WTC11 (cell line): ENCODE measurements around the gene RAP1GAP. TPM values are rescaled to one million over a fixed set of nuclear protein-coding genes. Genes with fewer than 3 reads are reported as not detected.
A peak's percentile ranks its signal among the peaks of the same experiment; 100 is the strongest.

Experiments
- ATAC-seq: fragments of 200-7000 bp; cut with Tn5 transposase; 2 replicates; pipeline ENCODE4 v1.10.0; 2021; ENCODE audit warnings: mild to moderate bottlenecking, moderate library complexity
- CTCF ChIA-PET: fragments of 300-600 bp; sonication (Branson Sonifier 250); formaldehyde crosslinking; loops from one replicate; lab custom pipeline; 2021; ENCODE audit warnings: antibody characterized with exemption; lab: Charles Lee
- POLR2A ChIA-PET: fragments of 350-600 bp; sonication (Branson Sonifier 250); formaldehyde crosslinking; loops from one replicate; lab custom pipeline; 2021; ENCODE audit warnings: antibody characterized with exemption; lab: Charles Lee
- DNase-seq: peaks from one replicate; pipeline ENCODE4 v3.0.0; 2021; ENCODE audit warnings: low spot score
- H3K27ac Mint-ChIP-seq: 2 replicates; pipeline ENCODE4 v1.8.0; 2021; ENCODE audit warnings: mixed read lengths
- H3K27me3 Mint-ChIP-seq: 2 replicates; pipeline ENCODE4 v1.8.0; 2021; ENCODE audit warnings: low read depth, mild to moderate bottlenecking, moderate library complexity, mixed read lengths
- H3K36me3 Mint-ChIP-seq: 2 replicates; pipeline ENCODE4 v1.8.0; 2021; ENCODE audit warnings: mixed read lengths
- H3K4me1 Mint-ChIP-seq: 2 replicates; pipeline ENCODE4 v1.8.0; 2022; ENCODE audit warnings: mixed read lengths
- H3K4me3 Mint-ChIP-seq: 2 replicates; pipeline ENCODE4 v1.8.0; 2021; ENCODE audit warnings: mild to moderate bottlenecking, moderate library complexity, mixed read lengths
- H3K9me3 Mint-ChIP-seq: 2 replicates; pipeline ENCODE4 v1.8.0; 2021; ENCODE audit warnings: mixed read lengths
- CBFB ChIP-seq: sonication (generic); formaldehyde crosslinking; IDR thresholded peaks from 2 replicates; pipeline ENCODE4 v1.8.1; 2022; ENCODE audit warnings: mild to moderate bottlenecking, low read depth, missing genetic modification reagents
- EMX1 ChIP-seq: fragments of 250-450 bp; sonication (Bioruptor Pico); IDR thresholded peaks from 2 replicates; pipeline ENCODE4 v1.8.0; 2021; ENCODE audit warnings: mild to moderate bottlenecking
- GRHL2 ChIP-seq: fragments of 250-450 bp; sonication (Bioruptor Pico); IDR thresholded peaks from 2 replicates; pipeline ENCODE4 v1.8.0; 2022; ENCODE audit warnings: mild to moderate bottlenecking, moderate library complexity; ENCODE audit not compliant: insufficient replicate concordance, severe bottlenecking
- NFE2L1 ChIP-seq: sonication (generic); formaldehyde crosslinking; IDR thresholded peaks from 2 replicates; pipeline ENCODE4 v1.8.1; 2023; ENCODE audit warnings: missing genetic modification reagents
- SMAD4 ChIP-seq: sonication (generic); formaldehyde crosslinking; IDR thresholded peaks from 2 replicates; pipeline ENCODE4 v1.8.0; 2022; ENCODE audit warnings: mild to moderate bottlenecking, missing genetic modification reagents
- TEAD4 ChIP-seq: sonication (generic); formaldehyde crosslinking; IDR thresholded peaks from 2 replicates; pipeline ENCODE4 v1.8.0; 2022; ENCODE audit warnings: mild to moderate bottlenecking, missing genetic modification reagents
- ZBTB21 ChIP-seq: sonication (generic); formaldehyde crosslinking; IDR thresholded peaks from 2 replicates; pipeline ENCODE4 v1.8.1; 2023; ENCODE audit warnings: mild to moderate bottlenecking, missing genetic modification reagents, borderline replicate concordance
- ZMAT4 ChIP-seq: fragments of 250-450 bp; sonication (Bioruptor Pico); IDR thresholded peaks from 2 replicates; pipeline ENCODE4 v1.9.0; 2021; ENCODE audit warnings: mild to moderate bottlenecking
- ZNF396 ChIP-seq: fragments of 250-450 bp; sonication (Bioruptor Pico); IDR thresholded peaks from 2 replicates; pipeline ENCODE4 v1.8.0; 2021; ENCODE audit warnings: mild to moderate bottlenecking, moderate library complexity, borderline replicate concordance
- ZNF423 ChIP-seq: fragments of 250-450 bp; sonication (Bioruptor Pico); IDR thresholded peaks from 2 replicates; pipeline ENCODE4 v2.1.2; 2022; ENCODE audit warnings: mild to moderate bottlenecking, moderate library complexity
- total RNA-seq: library from RNA; stranded (reverse); gene quantifications from 3 replicates; pipeline ENCODE4 v1.2.3, GENCODE V29; 2021
- TF ChIP-seq, protein P1 (sequence below): sonication (generic); formaldehyde crosslinking; IDR thresholded peaks from 2 replicates; pipeline ENCODE4 v1.8.0; 2022; ENCODE audit warnings: mild to moderate bottlenecking, missing genetic modification reagents
- TF ChIP-seq, protein P2 (sequence below): fragments of 200-600 bp; IDR thresholded peaks from 2 replicates; pipeline ENCODE4 v1.8.0; 2022; ENCODE audit warnings: antibody characterized with exemption
- TF ChIP-seq, protein P3 (sequence below): sonication (generic); formaldehyde crosslinking; IDR thresholded peaks from 2 replicates; pipeline ENCODE4 v1.8.1; 2023; ENCODE audit warnings: mild to moderate bottlenecking, missing genetic modification reagents
- TF ChIP-seq, protein P4 (sequence below): fragments of 250-450 bp; sonication (Bioruptor Pico); conservative IDR thresholded peaks from 2 replicates; pipeline ENCODE4 v1.9.0; 2021; ENCODE audit warnings: mild to moderate bottlenecking
- TF ChIP-seq, protein P5 (sequence below): sonication (generic); formaldehyde crosslinking; IDR thresholded peaks from 2 replicates; pipeline ENCODE4 v1.8.1; 2022; ENCODE audit warnings: mild to moderate bottlenecking, missing genetic modification reagents, moderate library complexity, borderline replicate concordance

The RAP1GAP gene
- total RNA-seq, 1 experiment from 2014 or later, result 7.6 TPM

DNA sequence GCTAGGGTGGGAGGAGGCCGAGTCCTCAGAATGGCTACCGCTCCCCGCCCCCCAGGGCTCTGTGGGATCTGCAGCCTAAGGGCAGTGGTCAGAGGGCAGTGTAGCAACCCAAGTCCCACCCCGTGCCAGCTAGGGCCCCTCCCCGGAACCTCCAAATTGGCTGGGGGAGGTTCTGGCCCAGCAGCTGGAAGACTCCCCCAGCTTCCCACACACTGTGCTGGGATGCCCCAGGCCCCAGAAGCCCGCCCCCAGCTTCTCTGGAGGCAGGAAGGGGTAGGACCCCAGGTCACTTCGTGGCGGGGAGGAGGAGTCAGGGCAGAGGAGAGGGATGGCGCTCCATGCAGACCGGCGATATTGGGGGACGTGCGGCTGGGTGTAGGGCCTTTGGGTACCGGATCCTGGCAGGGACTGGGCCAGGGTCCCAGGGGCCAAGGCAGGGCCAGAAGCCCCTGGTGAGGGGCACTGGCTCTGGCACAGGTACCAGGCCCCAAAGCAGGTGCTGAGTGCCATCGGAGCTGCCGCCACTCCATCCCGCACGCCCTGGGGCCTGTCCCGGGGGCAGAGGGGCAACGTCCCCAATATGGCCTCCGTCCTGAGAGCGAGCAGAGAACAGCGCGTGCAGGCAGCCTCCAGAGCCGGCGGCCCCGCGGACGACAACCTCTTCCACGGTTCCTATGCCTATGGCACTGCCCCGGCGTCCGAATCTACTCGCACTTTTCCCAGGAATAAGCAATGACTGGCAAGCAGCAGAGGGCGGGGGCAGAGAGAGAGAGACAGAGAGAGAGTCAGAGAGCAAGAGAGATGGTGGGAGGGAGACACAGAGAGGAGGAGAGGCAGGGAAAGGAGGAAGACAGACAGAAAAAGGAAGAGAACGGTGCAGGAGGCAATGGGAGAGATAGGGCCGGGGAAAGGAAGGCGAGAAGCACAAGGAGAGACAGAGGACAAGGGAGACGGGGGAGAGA is 65.7 kb downstream of the RAP1GAP start:
- Mint-ChIP-seq H3K4me3 (no peak overlapping the region), H3K4me1 (peaks cover 14% of the 10 kb centered on the region), H3K9me3 (no peaks in the 10 kb centered on the region), H3K27me3 (no peaks in the 10 kb centered on the region), H3K36me3 (no peaks in the 10 kb centered on the region), H3K27ac (peak overlapping the region; percentile 42; the same call in 1 of the 2 replicates)
- DNase-seq, result no peak
- ATAC-seq, result no peak
- POLR2A ChIA-PET, result no interaction called here
- CTCF ChIA-PET, result interaction anchor here (1.3 kb wide), 1 partner anchor 56 kb away, joined by 4 read pairs; no protein-coding TSS in a partner anchor
- no peak for TF ChIP-seq ZMAT4 (CRISPR knock-in tag)
- TF ChIP-seq, protein P1, sequence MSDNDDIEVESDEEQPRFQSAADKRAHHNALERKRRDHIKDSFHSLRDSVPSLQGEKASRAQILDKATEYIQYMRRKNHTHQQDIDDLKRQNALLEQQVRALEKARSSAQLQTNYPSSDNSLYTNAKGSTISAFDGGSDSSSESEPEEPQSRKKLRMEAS (CRISPR knock-in tag), result no peak
- TF ChIP-seq EMX1 (CRISPR knock-in tag), result no peak
- TF ChIP-seq, protein P2, sequence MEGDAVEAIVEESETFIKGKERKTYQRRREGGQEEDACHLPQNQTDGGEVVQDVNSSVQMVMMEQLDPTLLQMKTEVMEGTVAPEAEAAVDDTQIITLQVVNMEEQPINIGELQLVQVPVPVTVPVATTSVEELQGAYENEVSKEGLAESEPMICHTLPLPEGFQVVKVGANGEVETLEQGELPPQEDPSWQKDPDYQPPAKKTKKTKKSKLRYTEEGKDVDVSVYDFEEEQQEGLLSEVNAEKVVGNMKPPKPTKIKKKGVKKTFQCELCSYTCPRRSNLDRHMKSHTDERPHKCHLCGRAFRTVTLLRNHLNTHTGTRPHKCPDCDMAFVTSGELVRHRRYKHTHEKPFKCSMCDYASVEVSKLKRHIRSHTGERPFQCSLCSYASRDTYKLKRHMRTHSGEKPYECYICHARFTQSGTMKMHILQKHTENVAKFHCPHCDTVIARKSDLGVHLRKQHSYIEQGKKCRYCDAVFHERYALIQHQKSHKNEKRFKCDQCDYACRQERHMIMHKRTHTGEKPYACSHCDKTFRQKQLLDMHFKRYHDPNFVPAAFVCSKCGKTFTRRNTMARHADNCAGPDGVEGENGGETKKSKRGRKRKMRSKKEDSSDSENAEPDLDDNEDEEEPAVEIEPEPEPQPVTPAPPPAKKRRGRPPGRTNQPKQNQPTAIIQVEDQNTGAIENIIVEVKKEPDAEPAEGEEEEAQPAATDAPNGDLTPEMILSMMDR, result no peak
- TF ChIP-seq, protein P3, sequence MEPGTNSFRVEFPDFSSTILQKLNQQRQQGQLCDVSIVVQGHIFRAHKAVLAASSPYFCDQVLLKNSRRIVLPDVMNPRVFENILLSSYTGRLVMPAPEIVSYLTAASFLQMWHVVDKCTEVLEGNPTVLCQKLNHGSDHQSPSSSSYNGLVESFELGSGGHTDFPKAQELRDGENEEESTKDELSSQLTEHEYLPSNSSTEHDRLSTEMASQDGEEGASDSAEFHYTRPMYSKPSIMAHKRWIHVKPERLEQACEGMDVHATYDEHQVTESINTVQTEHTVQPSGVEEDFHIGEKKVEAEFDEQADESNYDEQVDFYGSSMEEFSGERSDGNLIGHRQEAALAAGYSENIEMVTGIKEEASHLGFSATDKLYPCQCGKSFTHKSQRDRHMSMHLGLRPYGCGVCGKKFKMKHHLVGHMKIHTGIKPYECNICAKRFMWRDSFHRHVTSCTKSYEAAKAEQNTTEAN (CRISPR knock-in tag), result no peak
- no peak for TF ChIP-seq ZNF423 (CRISPR knock-in tag)
- TF ChIP-seq SMAD4 (CRISPR knock-in tag), result no peak
- no peak for TF ChIP-seq TEAD4 (CRISPR knock-in tag)
- TF ChIP-seq, protein P4, sequence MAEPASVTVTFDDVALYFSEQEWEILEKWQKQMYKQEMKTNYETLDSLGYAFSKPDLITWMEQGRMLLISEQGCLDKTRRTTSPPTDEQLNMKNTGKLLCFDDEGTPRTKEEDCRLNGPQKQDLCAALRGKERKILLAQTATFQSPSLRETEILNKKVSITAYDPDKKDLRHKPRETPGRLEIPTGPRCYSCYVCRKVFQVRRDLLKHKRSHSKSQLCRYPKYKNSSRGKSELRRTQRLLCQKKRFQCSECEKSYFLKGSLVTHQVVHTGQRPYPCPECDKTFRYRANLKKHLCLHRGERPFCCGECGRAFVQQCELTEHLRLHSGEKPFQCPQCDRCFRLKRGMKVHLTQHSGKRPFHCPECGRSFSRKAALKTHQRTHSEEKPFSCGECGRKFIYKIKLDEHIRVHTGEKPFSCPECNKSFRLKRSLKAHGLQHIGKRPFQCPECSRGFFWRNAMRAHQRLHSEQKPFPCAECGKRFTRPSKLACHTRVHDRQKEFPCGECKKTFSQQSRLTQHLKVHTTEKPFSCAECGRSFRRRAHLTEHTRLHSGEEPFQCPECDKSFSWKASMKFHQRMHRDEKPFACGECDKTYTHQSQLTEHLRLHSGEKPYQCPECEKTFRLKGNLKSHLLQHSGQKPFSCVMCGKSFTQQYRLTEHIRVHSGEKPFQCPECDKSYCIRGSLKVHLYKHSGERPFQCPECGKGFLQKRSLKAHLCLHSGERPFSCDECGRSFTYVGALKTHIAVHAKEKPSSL (CRISPR knock-in tag), result no peak
- TF ChIP-seq, protein P5, sequence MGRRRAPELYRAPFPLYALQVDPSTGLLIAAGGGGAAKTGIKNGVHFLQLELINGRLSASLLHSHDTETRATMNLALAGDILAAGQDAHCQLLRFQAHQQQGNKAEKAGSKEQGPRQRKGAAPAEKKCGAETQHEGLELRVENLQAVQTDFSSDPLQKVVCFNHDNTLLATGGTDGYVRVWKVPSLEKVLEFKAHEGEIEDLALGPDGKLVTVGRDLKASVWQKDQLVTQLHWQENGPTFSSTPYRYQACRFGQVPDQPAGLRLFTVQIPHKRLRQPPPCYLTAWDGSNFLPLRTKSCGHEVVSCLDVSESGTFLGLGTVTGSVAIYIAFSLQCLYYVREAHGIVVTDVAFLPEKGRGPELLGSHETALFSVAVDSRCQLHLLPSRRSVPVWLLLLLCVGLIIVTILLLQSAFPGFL (CRISPR knock-in tag), result no peak
- no peak for TF ChIP-seq ZNF396 (CRISPR knock-in tag)
- no peak for TF ChIP-seq CBFB (CRISPR knock-in tag)
- TF ChIP-seq NFE2L1 (CRISPR knock-in tag), result no peak
- no peak for TF ChIP-seq ZBTB21 (CRISPR knock-in tag)

DNA sequence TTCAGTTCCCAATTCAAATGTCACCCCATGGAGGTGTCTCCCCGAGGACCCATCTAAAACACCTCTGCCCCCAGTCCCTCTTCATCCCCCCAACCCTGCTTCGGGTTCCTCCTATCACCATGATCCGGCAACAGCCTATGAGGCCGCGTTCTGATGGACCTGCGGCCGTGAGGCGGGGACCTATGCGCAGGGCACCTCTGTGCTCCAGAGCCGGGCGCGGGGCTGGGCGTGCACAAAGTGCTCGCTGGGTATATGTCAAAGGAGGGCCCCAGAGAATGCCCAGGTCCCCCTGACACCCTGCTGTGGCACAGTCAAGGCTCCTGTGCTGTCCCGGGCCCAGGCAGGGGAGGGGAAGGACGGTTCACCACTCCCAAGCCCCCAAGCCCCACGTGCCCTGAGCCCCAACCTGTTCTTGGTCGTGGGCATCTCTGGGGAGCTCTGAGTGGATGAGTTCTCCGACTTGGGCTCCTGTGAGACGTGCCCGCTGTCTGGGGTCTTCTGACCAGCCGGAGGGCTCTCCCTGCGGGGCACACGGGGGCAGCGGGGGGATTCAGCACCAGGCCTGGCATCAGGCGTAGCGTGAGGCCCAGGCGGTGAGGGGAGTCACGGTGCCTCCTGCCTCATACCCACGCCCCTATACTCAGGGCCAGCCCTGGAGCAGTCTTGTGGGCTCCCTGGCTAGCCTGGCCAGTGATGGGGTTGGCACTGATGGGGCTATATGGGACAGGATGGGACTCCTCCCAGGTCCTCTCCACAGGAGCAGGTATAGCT is 67.7 kb downstream of the RAP1GAP start:
- Mint-ChIP-seq H3K4me1 (peaks cover 6% of the 10 kb centered on the region; the same call in 1 of the 2 replicates), H3K27me3 (no peaks in the 10 kb centered on the region)
- CTCF ChIA-PET, result interaction anchor here (0.9 kb wide), 1 partner anchor 347 kb away, joined by 3 read pairs; no protein-coding TSS in a partner anchor

More for the DNA sequence above, 67.7 kb downstream of the RAP1GAP start:
- no peak for TF ChIP-seq ZMAT4 (CRISPR knock-in tag)
- TF ChIP-seq GRHL2 (CRISPR knock-in tag), result no peak
- DNase-seq (no peak), ATAC-seq (no peak)
- H3K9me3 Mint-ChIP-seq, result no peaks in the 10 kb centered on the region
- H3K36me3 Mint-ChIP-seq, result no peaks in the 10 kb centered on the region
- POLR2A ChIA-PET, result no interaction called here
- no peak overlapping the region for H3K27ac Mint-ChIP-seq
- H3K4me3 Mint-ChIP-seq, result no peak overlapping the region
